ENCODE data around the gene NOS3.

- TF ChIP-seq, protein P1, sequence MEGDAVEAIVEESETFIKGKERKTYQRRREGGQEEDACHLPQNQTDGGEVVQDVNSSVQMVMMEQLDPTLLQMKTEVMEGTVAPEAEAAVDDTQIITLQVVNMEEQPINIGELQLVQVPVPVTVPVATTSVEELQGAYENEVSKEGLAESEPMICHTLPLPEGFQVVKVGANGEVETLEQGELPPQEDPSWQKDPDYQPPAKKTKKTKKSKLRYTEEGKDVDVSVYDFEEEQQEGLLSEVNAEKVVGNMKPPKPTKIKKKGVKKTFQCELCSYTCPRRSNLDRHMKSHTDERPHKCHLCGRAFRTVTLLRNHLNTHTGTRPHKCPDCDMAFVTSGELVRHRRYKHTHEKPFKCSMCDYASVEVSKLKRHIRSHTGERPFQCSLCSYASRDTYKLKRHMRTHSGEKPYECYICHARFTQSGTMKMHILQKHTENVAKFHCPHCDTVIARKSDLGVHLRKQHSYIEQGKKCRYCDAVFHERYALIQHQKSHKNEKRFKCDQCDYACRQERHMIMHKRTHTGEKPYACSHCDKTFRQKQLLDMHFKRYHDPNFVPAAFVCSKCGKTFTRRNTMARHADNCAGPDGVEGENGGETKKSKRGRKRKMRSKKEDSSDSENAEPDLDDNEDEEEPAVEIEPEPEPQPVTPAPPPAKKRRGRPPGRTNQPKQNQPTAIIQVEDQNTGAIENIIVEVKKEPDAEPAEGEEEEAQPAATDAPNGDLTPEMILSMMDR (conservative IDR thresholded peaks at IDR 0.05; ENCODE audit: low read depth, low read length), result no peak
- TF ChIP-seq EZH2 (IDR thresholded peaks at IDR 0.05; ENCODE audit: low read length, unreplicated experiment) (no peak), EZH2phosphoT487 (IDR thresholded peaks at IDR 0.05; ENCODE audit: borderline replicate concordance, low read length) (no peak)
Observed at GRCh38 chr7:151025924-151026671, 35.3 kb downstream of the NOS3 start.
